Measurements from ENCODE around the gene ZNF629. TPM values are rescaled to one million over a fixed set of nuclear protein-coding genes. Genes with fewer than 3 reads are reported as not detected.

The ZNF629 gene
- total and polyA plus RNA-seq, 10 donors, result 1.3 to 13.9 (median 10.3) TPM

DNA sequence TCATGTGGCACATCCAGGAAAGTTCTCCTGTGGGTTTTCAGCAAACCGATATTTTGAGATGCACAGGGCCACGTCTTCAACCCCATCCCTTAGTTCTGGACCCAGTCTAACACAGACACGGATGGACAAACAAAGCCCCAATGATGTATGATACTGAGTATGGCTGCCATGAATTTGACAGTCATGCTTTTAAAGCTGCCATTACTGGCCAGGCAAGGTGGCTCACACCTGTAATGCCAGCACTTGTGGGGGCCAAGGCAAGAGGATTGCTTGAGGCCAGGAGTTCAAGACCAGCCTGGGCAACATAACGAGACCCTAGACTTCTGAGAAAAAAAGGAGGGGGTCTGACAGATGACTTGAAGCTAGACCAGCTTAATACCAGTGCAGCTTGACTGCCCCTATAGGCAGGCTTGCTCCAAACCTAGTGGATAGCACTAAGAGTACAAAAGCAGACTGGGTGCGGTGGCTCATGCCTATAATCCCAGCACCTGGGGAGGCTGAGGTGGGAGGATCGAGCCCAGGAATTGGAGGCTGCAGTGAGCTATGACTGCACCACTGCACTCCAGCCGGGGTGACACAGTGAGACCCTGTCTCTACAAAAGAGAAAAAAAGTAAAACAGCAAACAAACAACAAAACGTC is 10.8 kb upstream of the ZNF629 start:
- Histone ChIP-seq H3K4me3 (no peak overlapping the region), H3K27ac (no peak overlapping the region), H3K4me1 (no peaks in the 10 kb centered on the region), H3K36me3 (no peaks in the 10 kb centered on the region), H3K9me3 (no peaks in the 10 kb centered on the region), H3K27me3 (replicated peaks in 1 of 7) (no peaks in the 10 kb centered on the region)
- no peak for DNase-seq
- intact Hi-C loops (cut with DNase I; ENCODE audit: low total_unique reads), result no loop called here
- WGBS, 5 donors, result 69 to 84% (median 79%) methylated on average over 8 of the region's 8 CpGs
- no peak for TF ChIP-seq POLR2AphosphoS5 (IDR thresholded peaks at IDR 0.05)
- TF ChIP-seq, protein P1, sequence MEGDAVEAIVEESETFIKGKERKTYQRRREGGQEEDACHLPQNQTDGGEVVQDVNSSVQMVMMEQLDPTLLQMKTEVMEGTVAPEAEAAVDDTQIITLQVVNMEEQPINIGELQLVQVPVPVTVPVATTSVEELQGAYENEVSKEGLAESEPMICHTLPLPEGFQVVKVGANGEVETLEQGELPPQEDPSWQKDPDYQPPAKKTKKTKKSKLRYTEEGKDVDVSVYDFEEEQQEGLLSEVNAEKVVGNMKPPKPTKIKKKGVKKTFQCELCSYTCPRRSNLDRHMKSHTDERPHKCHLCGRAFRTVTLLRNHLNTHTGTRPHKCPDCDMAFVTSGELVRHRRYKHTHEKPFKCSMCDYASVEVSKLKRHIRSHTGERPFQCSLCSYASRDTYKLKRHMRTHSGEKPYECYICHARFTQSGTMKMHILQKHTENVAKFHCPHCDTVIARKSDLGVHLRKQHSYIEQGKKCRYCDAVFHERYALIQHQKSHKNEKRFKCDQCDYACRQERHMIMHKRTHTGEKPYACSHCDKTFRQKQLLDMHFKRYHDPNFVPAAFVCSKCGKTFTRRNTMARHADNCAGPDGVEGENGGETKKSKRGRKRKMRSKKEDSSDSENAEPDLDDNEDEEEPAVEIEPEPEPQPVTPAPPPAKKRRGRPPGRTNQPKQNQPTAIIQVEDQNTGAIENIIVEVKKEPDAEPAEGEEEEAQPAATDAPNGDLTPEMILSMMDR (IDR thresholded peaks at IDR 0.05 in 8 of 11, conservative IDR thresholded peaks at IDR 0.05 in 3 of 11), result no peak
- no peak for TF ChIP-seq POLR2A (IDR thresholded peaks at IDR 0.05)

GRCh38 chr16:30794634-30795033 is 7.6 kb upstream of the ZNF629 start:
- Histone ChIP-seq H3K9me3 (no peaks in the 10 kb centered on the region), H3K36me3 (no peaks in the 10 kb centered on the region), H3K4me3 (no peak overlapping the region), H3K27ac (no peak overlapping the region), H3K4me1 (no peaks in the 10 kb centered on the region), H3K27me3 (replicated peaks in 1 of 7) (no peaks in the 10 kb centered on the region)
- 90 to 96% (median 94%) methylated on average over 3 of the region's 3 CpGs for WGBS, 5 donors
- intact Hi-C loops (cut with DNase I; ENCODE audit: low total_unique reads), result no loop called here
- TF ChIP-seq POLR2A (IDR thresholded peaks at IDR 0.05) (no peak), POLR2AphosphoS5 (IDR thresholded peaks at IDR 0.05) (no peak)
- TF ChIP-seq, protein P1 (IDR thresholded peaks at IDR 0.05 in 8 of 11, conservative IDR thresholded peaks at IDR 0.05 in 3 of 11), result no peak
- DNase-seq, result no peak

GRCh38 chr16:30793508-30794069 is 6.6 kb upstream of the ZNF629 start:
- Histone ChIP-seq H3K4me1 (peaks cover 0 to 1% (median 0%) of the 10 kb centered on the region in 6 donors), H3K36me3 (no peaks in the 10 kb centered on the region), H3K27me3 (replicated peaks in 1 of 7) (peaks cover 0 to under 1% (median 0%) of the 10 kb centered on the region in 7 donors), H3K27ac (no peak overlapping the region), H3K9me3 (no peaks in the 10 kb centered on the region), H3K4me3 (no peak overlapping the region)
- TF ChIP-seq, protein P1 (IDR thresholded peaks at IDR 0.05 in 8 of 11, conservative IDR thresholded peaks at IDR 0.05 in 3 of 11), result no peak
- TF ChIP-seq POLR2A (IDR thresholded peaks at IDR 0.05), result no peak
- no peak for TF ChIP-seq POLR2AphosphoS5 (IDR thresholded peaks at IDR 0.05)
- intact Hi-C loops (cut with DNase I; ENCODE audit: low total_unique reads), result no loop called here
- WGBS, 5 donors, result 78 to 100% (median 91%) methylated on average over 3 to 7 of the region's 7 CpGs
- DNase-seq, result no peak

DNA sequence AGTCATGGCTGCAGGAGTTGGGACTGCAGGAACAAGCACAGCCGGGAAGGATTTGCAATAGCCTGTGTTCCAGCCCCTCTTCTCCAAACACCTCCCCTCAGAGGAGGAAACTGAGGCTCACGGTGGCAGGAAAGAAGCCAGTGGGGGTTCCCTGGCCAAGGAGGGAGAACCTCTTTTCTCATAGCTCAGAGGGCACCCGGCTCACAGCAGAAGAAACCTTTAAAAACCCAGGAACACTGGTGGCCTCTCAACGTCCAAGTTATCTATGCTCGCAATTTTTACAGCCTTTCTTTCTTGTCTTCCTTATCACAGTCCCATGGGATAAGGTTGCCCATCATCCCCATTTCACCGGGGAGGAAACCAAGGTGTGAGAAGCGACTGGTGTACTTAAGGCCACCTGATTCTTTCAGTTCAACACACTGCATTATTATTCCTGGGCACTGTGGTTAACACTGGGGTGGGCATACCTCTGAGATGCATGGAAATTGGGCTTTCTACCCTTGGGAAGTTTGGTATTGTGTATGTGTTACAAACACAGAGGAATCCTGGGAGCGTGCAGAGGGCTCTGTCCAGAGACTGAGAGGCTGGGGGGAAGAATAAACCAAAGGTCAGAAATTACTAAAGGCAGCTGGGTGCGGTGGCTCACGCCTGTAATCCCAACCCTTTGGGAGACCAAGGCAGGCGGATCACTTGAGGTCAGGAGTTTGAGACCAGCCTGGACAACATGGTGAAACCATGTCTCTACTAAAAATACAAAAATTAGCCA is 791 bp upstream of the ZNF629 start:
- H3K9me3 ChIP-seq, result no peaks in the 10 kb centered on the region
- TF ChIP-seq POLR2AphosphoS5 (IDR thresholded peaks at IDR 0.05), result no peak
- H3K4me1 ChIP-seq, result peaks cover 0 to 42% (median 26%) of the 10 kb centered on the region in 6 donors
- peak overlapping the region in 7 of 8 donors; percentile 75 to 89 (median 85) for H3K27ac ChIP-seq
- WGBS, 5 donors, result 49 to 61% (median 51%) methylated on average over 11 of the region's 11 CpGs
- peaks cover 0 to 19% (median 11%) of the 10 kb centered on the region in 6 donors for H3K36me3 ChIP-seq
- peak overlapping the region; percentile 65 to 93 (median 78) for H3K4me3 ChIP-seq
- no peak for DNase-seq
- intact Hi-C loops (cut with DNase I; ENCODE audit: low total_unique reads), result loop anchor here (10.0 kb wide), 1 partner anchor 57 kb away; no protein-coding TSS in a partner anchor
- H3K27me3 ChIP-seq (replicated peaks in 1 of 7), result peaks cover 0 to 26% (median 0%) of the 10 kb centered on the region in 7 donors
